Measurements from ENCODE around the gene MAGI1. TPM values are rescaled to one million over a fixed set of nuclear protein-coding genes. Genes with fewer than 3 reads are reported as not detected.

MAGI1 gene
- total RNA-seq, 1 donor from 2014 or later = 10.8 TPM

DNA sequence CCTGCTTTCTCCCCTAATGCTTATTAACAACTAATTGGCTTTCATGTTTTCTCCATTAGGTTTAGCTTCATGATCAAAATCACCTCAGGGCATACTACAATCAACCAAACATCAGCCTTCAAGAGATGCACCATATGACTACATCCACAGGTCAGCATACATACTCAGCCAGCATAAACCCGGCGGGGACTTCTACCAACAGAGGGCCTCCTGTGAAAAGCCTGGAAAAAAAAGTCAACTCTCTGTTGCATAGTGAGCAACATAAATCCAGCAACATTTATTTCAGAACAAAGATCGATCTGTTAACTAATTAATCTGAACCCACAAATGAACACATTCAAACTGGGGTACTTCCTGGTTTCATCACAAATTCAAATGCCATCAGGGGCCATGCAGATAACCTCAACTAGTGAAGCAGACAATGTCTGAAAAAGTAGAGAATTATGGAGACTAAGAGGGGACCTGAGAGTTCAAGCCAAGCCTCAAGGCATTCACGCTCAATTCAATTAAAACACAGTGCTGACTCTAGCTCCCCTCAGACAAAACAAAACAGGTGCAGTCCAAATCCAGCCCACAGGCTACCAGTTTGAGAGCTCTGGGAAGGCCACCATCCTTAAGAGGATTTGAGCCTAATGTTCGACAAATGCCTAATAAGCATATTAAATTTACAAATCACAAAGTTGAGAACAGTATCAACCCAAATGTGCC, 124.5 kb downstream of the MAGI1 start:
- DNase-seq (ENCODE audit: low spot score) = no peak
- intact Hi-C loops (cut with micrococcal nuclease) = no loop called here
- Mint-ChIP-seq H3K9me3 (peaks cover 3% of the 10 kb centered on the region), H3K36me3 (ENCODE audit: low read depth) (no peaks in the 10 kb centered on the region), H3K27ac (no peak overlapping the region), H3K4me3 (ENCODE audit: low read depth) (no peak overlapping the region), H3K4me1 (ENCODE audit: low read depth) (no peaks in the 10 kb centered on the region), H3K27me3 (ENCODE audit: low read depth) (peaks cover 1% of the 10 kb centered on the region)

DNA sequence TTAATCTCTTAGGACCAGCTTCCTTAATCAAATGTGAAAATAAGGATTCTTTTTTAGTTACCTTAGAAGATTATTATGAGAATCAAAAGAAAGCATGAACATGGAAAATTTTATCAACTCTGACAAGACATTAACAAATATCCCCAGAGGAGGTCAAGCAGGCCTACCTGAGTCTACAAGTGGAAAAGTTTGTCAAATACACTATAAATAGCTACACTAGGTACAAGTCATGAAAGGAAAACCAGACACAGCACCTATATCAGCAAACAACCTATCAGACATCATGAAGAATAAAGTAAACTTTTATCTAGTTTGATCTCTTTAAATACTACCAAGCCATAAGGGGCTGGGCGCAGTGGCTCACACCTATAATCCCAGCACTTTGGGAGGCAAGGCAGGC, 126.1 kb downstream of the MAGI1 start:
- Mint-ChIP-seq H3K4me1 (ENCODE audit: low read depth) (no peaks in the 10 kb centered on the region), H3K4me3 (ENCODE audit: low read depth) (no peak overlapping the region), H3K27me3 (ENCODE audit: low read depth) (peaks cover 1% of the 10 kb centered on the region), H3K9me3 (peaks cover 3% of the 10 kb centered on the region), H3K36me3 (ENCODE audit: low read depth) (no peaks in the 10 kb centered on the region), H3K27ac (no peak overlapping the region)
- intact Hi-C loops (cut with micrococcal nuclease) = no loop called here
- DNase-seq (ENCODE audit: low spot score) = no peak

DNA sequence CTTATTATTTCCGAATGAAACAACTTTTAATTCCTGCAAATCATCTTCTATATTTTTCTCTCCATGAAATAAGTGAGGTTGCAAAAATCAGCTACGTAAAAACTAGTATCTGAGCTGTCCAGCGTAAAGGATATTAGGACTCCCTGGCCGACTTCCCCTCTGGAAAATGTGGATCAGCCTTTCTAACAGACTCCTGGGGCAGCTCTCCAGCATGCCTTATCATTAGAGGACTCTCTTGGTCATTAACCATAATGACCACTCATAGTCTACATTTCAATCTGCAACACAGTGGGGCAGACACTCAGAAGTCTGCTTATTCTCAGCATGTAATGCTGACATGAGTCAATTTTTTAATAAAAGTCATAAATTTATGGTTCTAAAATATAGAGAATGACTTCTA, 130.1 kb downstream of the MAGI1 start:
- Mint-ChIP-seq H3K4me1 (ENCODE audit: low read depth) (no peaks in the 10 kb centered on the region), H3K27me3 (ENCODE audit: low read depth) (no peaks in the 10 kb centered on the region), H3K4me3 (ENCODE audit: low read depth) (no peak overlapping the region), H3K9me3 (no peaks in the 10 kb centered on the region), H3K27ac (no peak overlapping the region), H3K36me3 (ENCODE audit: low read depth) (no peaks in the 10 kb centered on the region)
- intact Hi-C loops (cut with micrococcal nuclease) = no loop called here
- DNase-seq (ENCODE audit: low spot score) = no peak

DNA sequence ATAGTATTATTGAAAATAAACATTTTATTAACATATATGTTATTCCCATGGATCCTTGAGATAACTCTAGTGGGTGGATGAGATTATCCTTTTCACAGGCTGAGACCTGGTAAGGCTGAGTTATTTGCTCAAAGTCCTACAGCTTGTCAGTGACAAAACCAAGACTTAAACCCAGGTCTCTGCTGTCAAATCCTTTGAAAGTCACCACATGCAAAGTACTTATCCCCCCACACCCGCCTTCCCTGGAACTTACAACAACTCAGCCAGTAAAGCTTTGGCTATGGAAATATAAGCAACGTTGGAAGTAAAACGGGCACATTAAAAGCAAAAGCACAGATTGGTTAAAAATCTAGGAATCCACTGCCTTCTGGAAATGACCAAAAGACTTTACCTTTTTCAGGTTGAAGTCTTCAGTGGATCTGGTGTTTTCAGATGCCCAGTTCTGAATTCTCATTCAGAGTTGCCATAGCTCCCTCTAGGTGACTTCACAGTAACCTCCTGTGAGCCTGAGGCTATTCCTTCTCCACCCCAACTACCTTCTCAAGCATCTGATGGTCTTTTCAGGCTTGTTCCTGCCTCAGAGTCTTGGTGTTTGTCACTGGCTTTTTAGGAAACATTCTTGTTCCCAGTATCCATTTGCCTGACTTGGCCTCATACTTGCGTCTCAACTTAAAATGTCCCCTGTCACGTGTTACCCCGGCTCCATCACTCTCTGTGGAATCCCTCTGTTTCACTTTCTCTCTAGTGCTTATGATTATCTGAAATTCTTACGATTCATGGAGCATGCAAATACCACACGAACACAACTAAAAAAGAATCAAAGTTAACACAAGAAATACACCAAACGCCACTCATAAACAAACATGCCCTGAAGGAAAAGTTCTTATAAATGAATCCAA, 131.2 kb downstream of the MAGI1 start:
- DNase-seq (ENCODE audit: low spot score) = no peak
- Mint-ChIP-seq H3K9me3 (no peaks in the 10 kb centered on the region), H3K27ac (no peak overlapping the region), H3K4me3 (ENCODE audit: low read depth) (no peak overlapping the region), H3K27me3 (ENCODE audit: low read depth) (no peaks in the 10 kb centered on the region), H3K4me1 (ENCODE audit: low read depth) (no peaks in the 10 kb centered on the region), H3K36me3 (ENCODE audit: low read depth) (no peaks in the 10 kb centered on the region)
- intact Hi-C loops (cut with micrococcal nuclease) = no loop called here

DNA sequence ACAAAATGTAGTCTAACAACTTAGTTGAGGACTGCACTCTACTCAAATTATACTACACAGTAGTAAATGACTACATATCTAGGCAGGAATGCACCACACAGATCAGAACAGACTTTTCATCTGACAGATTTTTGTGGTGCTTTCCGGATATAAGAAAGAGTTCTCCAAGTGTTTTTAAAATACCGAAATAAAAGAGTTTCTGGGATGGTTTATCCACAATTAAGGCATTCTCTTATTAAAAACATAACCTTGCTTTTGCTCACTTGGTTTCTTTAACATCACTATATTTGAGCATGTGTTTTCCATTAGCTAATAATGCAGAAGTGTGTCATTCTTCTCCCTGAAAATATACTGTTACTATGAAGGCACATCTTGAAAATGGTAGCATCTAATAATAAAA, 132.9 kb downstream of the MAGI1 start:
- Mint-ChIP-seq H3K9me3 (no peaks in the 10 kb centered on the region), H3K4me3 (ENCODE audit: low read depth) (no peak overlapping the region), H3K36me3 (ENCODE audit: low read depth) (no peaks in the 10 kb centered on the region), H3K27ac (no peak overlapping the region), H3K4me1 (ENCODE audit: low read depth) (no peaks in the 10 kb centered on the region), H3K27me3 (ENCODE audit: low read depth) (no peaks in the 10 kb centered on the region)
- intact Hi-C loops (cut with micrococcal nuclease) = no loop called here
- no peak for DNase-seq (ENCODE audit: low spot score)

DNA sequence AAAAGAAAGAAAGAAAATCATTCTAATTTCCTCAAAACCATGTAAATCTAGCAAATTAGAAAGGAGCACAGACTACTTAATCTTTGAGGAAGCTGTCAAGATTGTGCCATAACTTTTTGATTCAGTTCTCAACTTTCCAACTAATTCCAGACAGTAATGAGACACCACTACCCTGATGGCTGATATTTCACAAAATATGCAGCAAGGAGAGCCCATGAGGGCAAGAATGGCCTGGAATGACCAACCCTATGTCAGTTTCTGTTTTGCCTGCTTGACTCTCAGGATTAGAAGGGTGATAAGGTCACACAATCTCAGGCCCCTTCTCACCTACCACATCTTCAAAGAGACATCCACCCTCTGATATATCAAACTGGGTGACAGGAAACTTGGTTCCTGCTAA, 134.7 kb downstream of the MAGI1 start:
- Mint-ChIP-seq H3K4me3 (ENCODE audit: low read depth) (no peak overlapping the region), H3K27me3 (ENCODE audit: low read depth) (no peaks in the 10 kb centered on the region), H3K9me3 (no peaks in the 10 kb centered on the region), H3K27ac (no peak overlapping the region), H3K4me1 (ENCODE audit: low read depth) (no peaks in the 10 kb centered on the region), H3K36me3 (ENCODE audit: low read depth) (no peaks in the 10 kb centered on the region)
- DNase-seq (ENCODE audit: low spot score) = no peak
- intact Hi-C loops (cut with micrococcal nuclease) = loop anchor here (5.0 kb wide), 1 partner anchor 133 kb away; the partner anchor contains the start of gene MAGI1

DNA sequence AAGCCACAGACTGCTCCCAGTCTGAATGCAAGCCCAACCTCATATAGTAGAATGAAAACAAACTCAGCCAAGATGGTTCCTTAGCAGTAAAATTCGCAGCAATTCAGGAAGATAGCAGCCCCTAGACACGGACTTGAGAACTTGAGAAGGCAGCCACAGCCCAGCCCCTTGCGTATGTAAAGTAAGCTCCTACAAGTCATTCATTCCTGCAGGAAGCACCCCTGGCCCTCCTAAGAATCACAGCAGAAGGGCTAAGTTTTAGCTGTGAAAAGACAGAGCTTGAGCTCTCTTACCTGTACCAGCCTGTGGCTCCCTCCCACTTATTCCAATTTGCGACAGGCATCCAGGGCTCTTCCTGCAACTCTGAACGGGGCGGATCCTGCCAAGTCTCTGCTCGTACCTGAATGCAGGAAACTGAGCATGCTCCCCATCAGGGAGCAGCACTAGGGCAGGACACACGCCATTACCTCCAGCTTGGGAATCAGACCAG, 136.4 kb downstream of the MAGI1 start:
- H3K27ac Mint-ChIP-seq = no peak overlapping the region
- intact Hi-C loops (cut with micrococcal nuclease) = loop anchor here (5.0 kb wide), 1 partner anchor 135 kb away; the partner anchor contains the start of gene MAGI1
- no peak overlapping the region for H3K4me3 Mint-ChIP-seq (ENCODE audit: low read depth)
- DNase-seq (ENCODE audit: low spot score) = no peak
- no peaks in the 10 kb centered on the region for H3K4me1 Mint-ChIP-seq (ENCODE audit: low read depth)
- H3K27me3 Mint-ChIP-seq (ENCODE audit: low read depth) = no peaks in the 10 kb centered on the region
- no peaks in the 10 kb centered on the region for H3K36me3 Mint-ChIP-seq (ENCODE audit: low read depth)
- no peaks in the 10 kb centered on the region for H3K9me3 Mint-ChIP-seq

DNA sequence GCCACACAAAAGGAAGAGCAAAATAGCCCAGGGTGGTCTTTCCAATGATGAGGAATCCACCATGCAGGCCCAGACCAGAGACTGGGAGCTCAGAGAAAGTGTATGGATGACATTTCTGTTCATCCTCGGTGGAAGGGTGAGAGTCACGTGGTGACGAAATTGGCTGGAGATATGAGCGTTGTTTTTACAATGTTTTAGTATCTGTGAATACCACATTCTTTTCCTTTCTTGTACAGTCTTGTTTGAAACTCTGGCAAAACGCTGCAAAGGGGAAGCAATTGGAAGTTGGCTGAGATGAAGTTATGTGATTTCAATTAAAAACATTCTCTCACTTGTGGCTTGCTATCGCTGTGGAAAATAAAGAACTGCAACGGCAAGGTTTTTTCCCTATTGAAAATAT, 137.5 kb downstream of the MAGI1 start:
- H3K27me3 Mint-ChIP-seq (ENCODE audit: low read depth) = no peaks in the 10 kb centered on the region
- intact Hi-C loops (cut with micrococcal nuclease) = loop anchor here (5.0 kb wide), 1 partner anchor 136 kb away; the partner anchor contains the start of gene MAGI1
- no peak overlapping the region for H3K27ac Mint-ChIP-seq
- no peaks in the 10 kb centered on the region for H3K36me3 Mint-ChIP-seq (ENCODE audit: low read depth)
- no peak overlapping the region for H3K4me3 Mint-ChIP-seq (ENCODE audit: low read depth)
- H3K4me1 Mint-ChIP-seq (ENCODE audit: low read depth) = no peaks in the 10 kb centered on the region
- DNase-seq (ENCODE audit: low spot score) = no peak
- H3K9me3 Mint-ChIP-seq = no peaks in the 10 kb centered on the region

DNA sequence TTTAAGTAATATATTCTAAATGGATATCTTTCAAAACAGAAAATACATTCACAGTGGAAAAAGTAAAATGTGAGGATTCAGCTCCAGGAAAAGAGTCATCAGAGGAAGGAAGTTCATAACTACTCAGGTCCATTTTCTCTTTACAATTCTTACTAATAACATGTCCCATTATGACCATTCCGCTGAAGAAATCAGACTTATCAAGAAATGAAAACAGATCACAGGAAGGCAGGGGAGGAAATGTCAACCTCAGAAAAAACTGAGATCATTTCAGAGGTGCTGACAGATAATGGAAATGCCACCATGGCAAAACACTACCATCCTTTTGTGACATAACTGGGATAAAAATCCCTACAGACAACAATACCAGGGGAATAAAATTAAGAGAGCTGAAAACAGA, 139.5 kb downstream of the MAGI1 start:
- H3K27ac Mint-ChIP-seq = no peak overlapping the region
- intact Hi-C loops (cut with micrococcal nuclease) = no loop called here
- H3K4me3 Mint-ChIP-seq (ENCODE audit: low read depth) = no peak overlapping the region
- no peaks in the 10 kb centered on the region for H3K27me3 Mint-ChIP-seq (ENCODE audit: low read depth)
- DNase-seq (ENCODE audit: low spot score) = no peak
- no peaks in the 10 kb centered on the region for H3K9me3 Mint-ChIP-seq
- no peaks in the 10 kb centered on the region for H3K4me1 Mint-ChIP-seq (ENCODE audit: low read depth)
- H3K36me3 Mint-ChIP-seq (ENCODE audit: low read depth) = no peaks in the 10 kb centered on the region

DNA sequence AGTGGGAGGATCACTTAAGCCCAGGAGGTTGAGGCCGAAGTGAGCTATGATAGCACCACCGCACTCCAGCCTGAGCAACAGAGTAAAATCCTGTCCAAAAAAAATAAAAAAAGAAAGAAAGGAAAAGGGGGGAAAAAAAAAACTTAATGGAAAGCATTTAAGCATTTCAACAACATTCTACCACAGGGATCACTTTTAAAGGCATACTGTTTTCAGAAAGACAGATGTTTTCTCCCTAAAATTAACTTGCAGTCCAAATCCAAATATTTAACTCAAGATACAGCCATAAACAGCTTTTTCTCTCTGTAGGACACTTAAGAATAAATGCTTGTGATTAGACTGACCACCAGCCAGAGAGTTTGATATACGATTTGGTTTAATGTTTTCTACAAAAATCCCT, 141.0 kb downstream of the MAGI1 start:
- H3K9me3 Mint-ChIP-seq = no peaks in the 10 kb centered on the region
- H3K36me3 Mint-ChIP-seq (ENCODE audit: low read depth) = no peaks in the 10 kb centered on the region
- H3K4me1 Mint-ChIP-seq (ENCODE audit: low read depth) = no peaks in the 10 kb centered on the region
- H3K27ac Mint-ChIP-seq = no peak overlapping the region
- H3K27me3 Mint-ChIP-seq (ENCODE audit: low read depth) = no peaks in the 10 kb centered on the region
- DNase-seq (ENCODE audit: low spot score) = no peak
- no peak overlapping the region for H3K4me3 Mint-ChIP-seq (ENCODE audit: low read depth)
- intact Hi-C loops (cut with micrococcal nuclease) = no loop called here

DNA sequence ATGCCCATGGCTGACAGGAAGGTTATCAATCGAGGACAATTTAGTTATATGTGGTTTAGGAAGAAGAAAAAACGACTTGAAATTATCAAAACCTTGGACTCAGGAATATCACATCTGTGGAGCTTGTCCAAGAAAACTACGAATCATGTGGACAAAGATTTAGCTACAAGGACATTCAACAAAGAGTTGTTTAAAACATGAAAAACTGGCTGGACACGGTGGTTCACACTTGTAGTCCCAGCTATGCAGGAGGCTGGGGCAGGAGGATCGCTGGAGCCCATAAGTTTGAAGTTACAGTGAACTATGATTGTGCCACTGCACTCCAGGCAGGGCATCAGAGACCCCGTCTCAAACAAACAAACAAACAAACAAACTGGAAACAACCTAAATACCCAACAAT, 142.4 kb downstream of the MAGI1 start:
- no peak for DNase-seq (ENCODE audit: low spot score)
- no peaks in the 10 kb centered on the region for H3K27me3 Mint-ChIP-seq (ENCODE audit: low read depth)
- intact Hi-C loops (cut with micrococcal nuclease) = no loop called here
- no peaks in the 10 kb centered on the region for H3K9me3 Mint-ChIP-seq
- no peak overlapping the region for H3K27ac Mint-ChIP-seq
- H3K4me1 Mint-ChIP-seq (ENCODE audit: low read depth) = no peaks in the 10 kb centered on the region
- H3K4me3 Mint-ChIP-seq (ENCODE audit: low read depth) = no peak overlapping the region
- H3K36me3 Mint-ChIP-seq (ENCODE audit: low read depth) = no peaks in the 10 kb centered on the region

DNA sequence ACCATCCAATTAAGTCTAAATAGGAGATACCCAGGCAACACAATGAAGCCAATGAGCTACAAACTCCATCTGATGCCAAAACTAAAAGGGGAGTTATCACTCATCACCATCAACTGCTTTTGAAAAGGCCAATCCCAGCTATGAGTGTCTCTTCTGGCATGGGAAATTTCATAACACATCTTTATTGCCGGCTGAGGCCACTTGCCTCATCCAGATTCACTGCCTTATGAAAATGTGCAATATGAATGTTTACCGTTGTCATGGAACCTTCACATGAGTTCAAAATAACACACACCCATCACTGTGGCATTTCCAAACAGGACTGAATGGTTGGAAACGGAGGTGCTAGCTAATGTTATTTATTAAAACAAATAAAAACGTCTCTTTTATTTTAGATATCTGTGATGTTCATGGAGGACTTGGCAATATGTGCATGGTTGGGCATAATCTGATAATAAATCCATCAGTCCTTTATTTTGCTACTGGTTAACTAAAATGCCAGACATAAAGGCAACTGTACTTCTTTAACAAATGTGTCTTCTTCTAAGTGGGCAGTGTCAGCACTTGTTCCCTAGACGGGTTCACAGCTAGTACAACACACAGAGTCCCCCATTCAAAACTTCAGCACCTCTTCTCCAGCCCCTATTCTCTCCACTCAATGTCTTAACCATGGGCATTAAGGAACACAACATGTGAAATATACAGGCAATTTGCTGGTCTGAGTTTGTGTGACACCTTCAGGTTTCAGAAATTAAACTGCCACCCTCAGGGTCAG, 143.9 kb downstream of the MAGI1 start:
- no peak overlapping the region for H3K27ac Mint-ChIP-seq
- intact Hi-C loops (cut with micrococcal nuclease) = no loop called here
- H3K36me3 Mint-ChIP-seq (ENCODE audit: low read depth) = no peaks in the 10 kb centered on the region
- no peaks in the 10 kb centered on the region for H3K27me3 Mint-ChIP-seq (ENCODE audit: low read depth)
- no peaks in the 10 kb centered on the region for H3K4me1 Mint-ChIP-seq (ENCODE audit: low read depth)
- no peaks in the 10 kb centered on the region for H3K9me3 Mint-ChIP-seq
- no peak overlapping the region for H3K4me3 Mint-ChIP-seq (ENCODE audit: low read depth)
- no peak for DNase-seq (ENCODE audit: low spot score)
